GM12878 (cell line): ENCODE measurements around the gene MGAT3. TPM values are rescaled to one million over a fixed set of nuclear protein-coding genes. Genes with fewer than 3 reads are reported as not detected.

ENCODE experiments used
- ATAC-seq: fragments of 200-7000 bp; cut with Tn5 transposase; 3 replicates; pipeline ENCODE4 v1.9.1; 2020; ENCODE audit warnings: mild to moderate bottlenecking, moderate library complexity
- BruUV-seq: library from RNA; stranded (reverse); fragments of 400-500 nt; replicated peaks from 2 replicates; lab custom pipeline; 2021; lab: Mats Ljungman, UMichigan
- CTCF ChIA-PET: fragments of 300-600 bp; sonication (Branson Sonifier 250); formaldehyde crosslinking; extraction: SDS; loops from one replicate; lab custom pipeline; 2021; ENCODE audit warnings: inconsistent platforms; lab: Yijun Ruan, JAX
- POLR2A ChIA-PET: fragments of 350-600 bp; formaldehyde crosslinking; extraction: SDS; loops from one replicate; lab custom pipeline; 2021; ENCODE audit warnings: inconsistent platforms; lab: Charles Lee
- RAD21 ChIA-PET: fragments of 300-600 bp; sonication (Branson Sonifier 250); formaldehyde crosslinking; loops from one replicate; lab custom pipeline; 2023; ENCODE audit warnings: antibody characterized with exemption; ENCODE audit not compliant: unreplicated experiment; lab: Charles Lee
- SMC1A ChIA-PET: fragments of 300-600 bp; sonication (Branson Sonifier 250); formaldehyde crosslinking; loops from one replicate; lab custom pipeline; 2023; ENCODE audit not compliant: unreplicated experiment, uncharacterized antibody; lab: Charles Lee
- DNase-seq: peaks from one replicate; pipeline ENCODE4 v3.0.0-alpha.2; 2011; ENCODE audit warnings: low read depth, low spot score
- FAIRE-seq: peaks from 3 replicates; lab custom pipeline; 2011; peaks lifted over from hg19 to GRCh38; lab: Jason Lieb, UNC
- H2AFZ ChIP-seq: 2 replicates; pipeline ENCODE4 v1.6.0; 2011; ENCODE audit warnings: low read depth, low read length, control low read depth; ENCODE audit not compliant: control insufficient read depth
- H3K27ac ChIP-seq: 2 replicates; pipeline ENCODE4 v1.5.1; 2011; ENCODE audit warnings: control low read depth; ENCODE audit not compliant: control insufficient read depth, insufficient read depth
- H3K27me3 ChIP-seq, 2 experiments: replicated peaks in 1 of 2; 2 replicates each; pipeline versions ENCODE4 v1.6.0 to v1.6.1; 2011; ENCODE audit warnings: low read length in 1 of 2; ENCODE audit not compliant: control insufficient read depth in 2 of 2, insufficient read depth in 2 of 2
- H3K36me3 ChIP-seq, 2 experiments: 2 replicates each; pipeline ENCODE4 v1.5.1; 2011; ENCODE audit warnings: low read length in 1 of 2; ENCODE audit not compliant: control insufficient read depth in 2 of 2, insufficient read depth in 2 of 2
- H3K4me1 ChIP-seq: 2 replicates; pipeline ENCODE4 v1.6.1; 2011; ENCODE audit warnings: mild to moderate bottlenecking, low read length, moderate library complexity, mixed read lengths; ENCODE audit not compliant: control insufficient read depth, insufficient read depth
- H3K4me2 ChIP-seq: 2 replicates; pipeline ENCODE4 v1.6.0; 2011; ENCODE audit warnings: control low read depth; ENCODE audit not compliant: control insufficient read depth, insufficient read depth
- H3K4me3 ChIP-seq: fragments of 200-600 bp; sonication (generic); 2 replicates; pipeline ENCODE4 v1.5.1; 2016
- H3K79me2 ChIP-seq: 2 replicates; pipeline ENCODE4 v1.6.0; 2011; ENCODE audit warnings: low read length; ENCODE audit not compliant: control insufficient read depth, insufficient read depth
- H3K9ac ChIP-seq: 2 replicates; pipeline ENCODE4 v1.8.0; 2011; ENCODE audit warnings: low read length, control low read depth, mixed read lengths; ENCODE audit not compliant: control insufficient read depth, insufficient read depth
- H3K9me3 ChIP-seq: replicated peaks from 3 replicates; pipeline ENCODE4 v1.5.1; 2011; ENCODE audit warnings: mild to moderate bottlenecking, low read length; ENCODE audit not compliant: control insufficient read depth, insufficient read depth
- H4K20me1 ChIP-seq: 2 replicates; pipeline ENCODE4 v1.6.0; 2011; ENCODE audit not compliant: control insufficient read depth, insufficient read depth
- BMI1 ChIP-seq: fragments of 450-650 bp; IDR thresholded peaks from 2 replicates; pipeline ENCODE4 v1.6.1; 2016; ENCODE audit warnings: mild to moderate bottlenecking, moderate library complexity, borderline replicate concordance
- IKZF1 ChIP-seq: fragments of 450-650 bp; conservative IDR thresholded peaks from 2 replicates; pipeline ENCODE4 v1.6.1; 2017; ENCODE audit warnings: antibody characterized with exemption, mild to moderate bottlenecking
- PKNOX1 ChIP-seq: fragments of 450-650 bp; IDR thresholded peaks from 2 replicates; pipeline ENCODE4 v1.6.1; 2016; ENCODE audit warnings: mild to moderate bottlenecking
- RAD21 ChIP-seq: IDR thresholded peaks from 2 replicates; pipeline ENCODE4 v1.6.1; 2011; ENCODE audit warnings: mild to moderate bottlenecking, low read depth, low read length, moderate library complexity; ENCODE audit not compliant: insufficient read depth
- REST ChIP-seq: IDR thresholded peaks from 2 replicates; pipeline ENCODE4 v1.6.1; 2012; ENCODE audit warnings: mild to moderate bottlenecking, low read depth, low read length
- SPI1 ChIP-seq: IDR thresholded peaks from 2 replicates; pipeline ENCODE4 v1.6.1; 2011; ENCODE audit warnings: low read depth, mild to moderate bottlenecking, low read length, moderate library complexity, borderline replicate concordance; ENCODE audit not compliant: insufficient read depth
- ZBED1 ChIP-seq: IDR thresholded peaks from 2 replicates; pipeline ENCODE4 v1.6.1; 2016; ENCODE audit warnings: borderline replicate concordance
- ZBTB11 ChIP-seq: fragments of 450-650 bp; formaldehyde crosslinking; IDR thresholded peaks from 2 replicates; pipeline ENCODE4 v1.5.0; 2022; ENCODE audit warnings: mild to moderate bottlenecking, missing genetic modification characterization
- ZNF592 ChIP-seq: fragments of 450-650 bp; IDR thresholded peaks from 2 replicates; pipeline ENCODE4 v1.6.1; 2017; ENCODE audit warnings: mild to moderate bottlenecking, moderate library complexity
- WGBS: methylation state at CpG from one replicate; pipeline ENCODE4 v1.1.6; 2016; ENCODE audit warnings: low lambda C conversion rate; ENCODE audit not compliant: insufficient replicate concordance, insufficient coverage; ENCODE audit errors: missing lambda C conversion rate; 5-methylcytosine and 5-hydroxymethylcytosine counted together
- in situ Hi-C: fragments of 300-500 bp; cut with MboI; formaldehyde crosslinking; loops from 9 replicates; pipeline ENCODE4 v1.14.3; 2018; ENCODE audit warnings: mixed read lengths
- intact Hi-C: fragments of 100-400 bp; cut with micrococcal nuclease; formaldehyde crosslinking; loops from one replicate; pipeline ENCODE4 v1.14.2; 2022; ENCODE audit not compliant: unreplicated experiment
- polyA plus RNA-seq, 11 experiments: library from polyadenylated mRNA; depleted of rRNA in 4 of 11; unstranded in 6 of 11; stranded (reverse) in 5 of 11; fragments of >200 nt; fragmentation: Nextera tagmentation in 4 of 11; fragmentation: Illumina TruSeq in 1 of 11; extraction: Ambion mirVana in 4 of 11; extraction: Trizol in 1 of 11; gene quantifications; 1 replicate in 1 of 11; 2 replicates in 10 of 11; pipeline versions ENCODE4 v1.2.1 to v1.2.3, GENCODE V29; 2011 to 2016; ENCODE audit warnings: inconsistent platforms in 2 of 11, missing spikeins in 2 of 11, low read depth in 1 of 11
- total RNA-seq, 4 experiments: library from RNA; depleted of rRNA in 3 of 4; stranded (reverse); fragments of >200 nt in 3 of 4; fragmentation: Illumina TruSeq in 1 of 4; extraction: Trizol in 1 of 4; gene quantifications; 2 replicates each; pipeline versions ENCODE4 v1.2.1 to v1.2.3, GENCODE V29; 2013 to 2021

MGAT3 gene
- total and polyA plus RNA-seq, 10 of the 15 experiments (the other 5 are each of a cell fraction or from before 2014, with no cell fraction given): 0.32 to 40.2 (median 11.9) TPM

- Histone ChIP-seq H3K9me3 (no peaks in the 10 kb centered on the region), H3K79me2 (no peaks in the 10 kb centered on the region), H3K4me1 (no peaks in the 10 kb centered on the region), H3K36me3 (no peaks in the 10 kb centered on the region; a peak in 1 of 4 replicates), H3K27ac (no peak overlapping the region), H3K27me3 (no peaks in the 10 kb centered on the region), H2AFZ (peak overlapping the region; percentile 2; the same call in 1 of the 2 replicates), H4K20me1 (no peaks in the 10 kb centered on the region), H3K4me2 (no peak overlapping the region), H3K9ac (no peak overlapping the region), H3K4me3 (no peak overlapping the region)
- ChIA-PET POLR2A (interaction anchor here (1.0 to 1.9 kb wide), 3 partner anchors 29 to 35 kb away, joined by 4 to 8 read pairs (median 5); no protein-coding TSS in a partner anchor), SMC1A (interaction anchor here (0.7 to 2.0 kb wide), 18 partner anchors 12 to 539 kb away, joined by 3 to 23 read pairs (median 3); partner anchors contain the start of gene TAB1), RAD21 (interaction anchor here (0.6 to 2.7 kb wide), 12 partner anchors 18 to 540 kb away, joined by 3 to 28 read pairs (median 4); partner anchors contain the start of gene ATF4), CTCF (interaction anchor here (0.6 to 15.7 kb wide), 35 partner anchors 9 to 794 kb away, joined by 3 to 372 read pairs (median 4); partner anchors contain the start of genes ATF4, RPS19BP1 and TAB1)
- intact Hi-C loops (no loop called here), in situ Hi-C loops (no loop called here)
- ATAC-seq: peak; percentile 93
- FAIRE-seq: peak; percentile 54
- BruUV-seq: no TSS peak
- 33% methylated on average over 13 of the region's 13 CpGs for WGBS
- DNase-seq: no peak
- TF ChIP-seq ZBED1: no peak
- peak; percentile 42 for TF ChIP-seq RAD21
- no peak for TF ChIP-seq BMI1
- no peak for TF ChIP-seq REST
- TF ChIP-seq SPI1: no peak
- TF ChIP-seq IKZF1: peak; percentile 49
- TF ChIP-seq PKNOX1: peak; percentile 59; the same call in 1 of the 2 replicates
- no peak for TF ChIP-seq ZBTB11 (CRISPR knock-in tag)
- no peak for TF ChIP-seq ZNF592
Measured at GRCh38 chr22:39496131-39496838, 39.5 kb downstream of the MGAT3 start.
